HepG2 (cell line): ENCODE results near the gene ARHGEF10L. TPM values are rescaled to one million over a fixed set of nuclear protein-coding genes. Genes with fewer than 3 reads are reported as not detected.
A peak's percentile ranks its signal among the peaks of the same experiment; 100 is the strongest.

ENCODE experiments used
- HNRNPH1 ChIP-seq: fragments of 200-400 bp; formaldehyde crosslinking; optimal IDR thresholded peaks from 2 replicates; pipeline ENCODE3; 2017; ENCODE audit warnings: mild to moderate bottlenecking, low read depth, low read length
- ISX ChIP-seq: sonication (generic); formaldehyde crosslinking; conservative IDR thresholded peaks from 2 replicates; pipeline ENCODE4 v1.5.0; 2020; ENCODE audit warnings: missing genetic modification reagents
- KLF6 ChIP-seq: IDR thresholded peaks from 2 replicates; pipeline ENCODE4 v1.8.0; 2016; ENCODE audit warnings: missing biosample characterization, missing genetic modification reagents
- MIXL1 ChIP-seq: IDR thresholded peaks from 2 replicates; pipeline ENCODE4 v1.6.1; 2016
- MZF1 ChIP-seq: sonication (generic); formaldehyde crosslinking; IDR thresholded peaks from 2 replicates; pipeline ENCODE4 v1.8.1; 2023; ENCODE audit warnings: mild to moderate bottlenecking, missing genetic modification reagents, borderline replicate concordance
- PTBP1 ChIP-seq: fragments of 200-400 bp; formaldehyde crosslinking; IDR thresholded peaks from 2 replicates; pipeline ENCODE4 v1.6.1; 2018; ENCODE audit warnings: low read length, low read depth; ENCODE audit not compliant: poor library complexity, severe bottlenecking
- REL ChIP-seq: sonication (generic); formaldehyde crosslinking; conservative IDR thresholded peaks from 2 replicates; pipeline ENCODE4 v1.8.0; 2022; ENCODE audit warnings: mild to moderate bottlenecking, missing genetic modification reagents, moderate library complexity
- RFXAP ChIP-seq: sonication (generic); formaldehyde crosslinking; IDR thresholded peaks from 2 replicates; pipeline ENCODE4 v1.4.0; 2020; ENCODE audit warnings: missing genetic modification reagents, borderline replicate concordance
- SAFB2 ChIP-seq: sonication (generic); formaldehyde crosslinking; IDR thresholded peaks from 2 replicates; pipeline ENCODE4 v1.5.1; 2020; ENCODE audit warnings: missing genetic modification reagents, low read depth, mild to moderate bottlenecking, borderline replicate concordance
- SP4 ChIP-seq: sonication (generic); formaldehyde crosslinking; IDR thresholded peaks from 2 replicates; pipeline ENCODE4 v1.8.1; 2023; ENCODE audit warnings: mild to moderate bottlenecking, missing genetic modification reagents
- SRSF1 ChIP-seq: fragments of 200-400 bp; formaldehyde crosslinking; optimal IDR thresholded peaks from 2 replicates; pipeline ENCODE3; 2017; ENCODE audit warnings: mild to moderate bottlenecking, low read depth, low read length, moderate library complexity
- TRIM24 ChIP-seq: sonication (generic); formaldehyde crosslinking; IDR thresholded peaks from 2 replicates; pipeline ENCODE4 v1.8.0; 2022; ENCODE audit warnings: mild to moderate bottlenecking, missing genetic modification reagents
- ZMAT3 ChIP-seq: sonication (generic); formaldehyde crosslinking; conservative IDR thresholded peaks from 2 replicates; pipeline ENCODE4 v1.7.0; 2021; ENCODE audit warnings: missing genetic modification reagents
- ZNF232 ChIP-seq: sonication (generic); formaldehyde crosslinking; IDR thresholded peaks from 2 replicates; pipeline ENCODE4 v1.4.0; 2020; ENCODE audit warnings: missing genetic modification reagents, borderline replicate concordance
- ZNF749 ChIP-seq: sonication (generic); formaldehyde crosslinking; IDR thresholded peaks from 2 replicates; pipeline ENCODE4 v1.8.0; 2022; ENCODE audit warnings: mild to moderate bottlenecking, missing genetic modification reagents, moderate library complexity, borderline replicate concordance
- polyA plus RNA-seq, 8 experiments: library from polyadenylated mRNA; depleted of rRNA in 3 of 8; stranded (reverse) in 7 of 8; unstranded in 1 of 8; fragments of >200 nt; fragmentation: Illumina TruSeq in 4 of 8; extraction: Trizol in 4 of 8; gene quantifications; 2 replicates each; pipeline versions ENCODE4 v1.2.1 to v1.2.3, GENCODE V29; 2011 to 2016; ENCODE audit warnings: low read depth in 4 of 8, missing spikeins in 1 of 8, mixed read lengths in 1 of 8; ENCODE audit not compliant: insufficient read depth in 1 of 8
- total RNA-seq, 5 experiments: library from RNA; depleted of rRNA; stranded (reverse); fragments of >200 nt; fragmentation: Illumina TruSeq; extraction: Trizol; gene quantifications; 2 replicates each; pipeline ENCODE4 v1.2.3, GENCODE V29; 2016; ENCODE audit warnings: low read depth in 1 of 5
- TF ChIP-seq, protein P1 (sequence below): sonication (generic); formaldehyde crosslinking; IDR thresholded peaks from 2 replicates; pipeline ENCODE4 v1.4.0; 2020; ENCODE audit warnings: low read depth, missing genetic modification reagents
- TF ChIP-seq, protein P2 (sequence below): sonication (generic); formaldehyde crosslinking; IDR thresholded peaks from 2 replicates; pipeline ENCODE4 v1.8.1; 2023; ENCODE audit warnings: mild to moderate bottlenecking, inconsistent platforms, moderate library complexity, missing genetic modification reagents, borderline replicate concordance
- TF ChIP-seq, protein P3 (sequence below): sonication (generic); formaldehyde crosslinking; IDR thresholded peaks from 2 replicates; pipeline ENCODE4 v1.4.0; 2020; ENCODE audit warnings: missing genetic modification reagents
- TF ChIP-seq, protein P4 (sequence below): IDR thresholded peaks from 2 replicates; pipeline ENCODE4 v1.6.1; 2012; ENCODE audit warnings: low read length, improper control_type of control experiment

The ARHGEF10L gene
- total and polyA plus RNA-seq, 2 of the 13 experiments (the other 11 are each of a cell fraction or from before 2014, with no cell fraction given): 46.5 to 78.3 TPM

DNA sequence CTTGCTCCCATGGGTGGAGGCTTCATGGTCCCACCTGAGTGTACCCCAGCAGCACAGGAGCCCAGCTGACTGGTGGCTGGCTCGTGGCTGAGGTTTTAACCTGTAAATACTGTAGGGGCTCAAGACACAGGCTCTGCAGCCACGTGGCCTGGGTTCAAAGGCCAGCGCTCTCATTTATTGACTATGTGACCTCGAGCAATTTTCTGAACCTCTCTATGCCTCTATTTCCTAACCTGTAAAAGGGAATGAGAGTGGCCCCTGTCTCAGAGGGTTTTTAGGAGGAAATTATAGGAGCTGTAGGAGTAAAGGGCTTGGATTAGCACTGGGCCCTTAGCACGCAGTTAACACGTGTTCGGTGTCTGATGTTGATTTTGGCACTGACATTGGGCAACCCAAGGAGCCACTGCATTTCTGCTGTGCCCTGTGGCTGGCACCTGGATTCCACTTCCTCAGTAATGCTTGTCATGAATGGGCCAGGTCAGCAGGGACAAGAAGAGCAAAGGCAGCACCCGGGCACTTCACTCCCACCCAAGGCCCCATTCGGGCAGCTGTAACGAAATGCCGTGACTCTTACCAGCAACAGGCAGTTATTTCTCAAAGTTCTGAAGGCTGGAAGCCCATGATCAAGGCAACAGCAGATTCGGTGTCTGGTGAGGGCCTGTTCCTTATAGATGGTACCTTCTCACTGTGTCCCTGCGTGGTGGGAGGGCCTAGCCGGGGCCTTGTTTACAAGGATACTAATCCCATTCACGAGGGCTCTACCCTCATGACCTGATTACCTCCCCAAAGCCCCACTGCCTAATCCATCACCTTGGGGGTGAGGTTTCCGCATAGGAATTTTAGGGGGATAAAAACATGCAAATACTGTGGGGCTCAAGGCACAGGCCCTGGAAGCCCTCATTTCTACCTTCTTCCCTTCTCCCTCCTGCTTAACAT is 25.2 kb downstream of the ARHGEF10L start (continued):
- TF ChIP-seq, protein P1, sequence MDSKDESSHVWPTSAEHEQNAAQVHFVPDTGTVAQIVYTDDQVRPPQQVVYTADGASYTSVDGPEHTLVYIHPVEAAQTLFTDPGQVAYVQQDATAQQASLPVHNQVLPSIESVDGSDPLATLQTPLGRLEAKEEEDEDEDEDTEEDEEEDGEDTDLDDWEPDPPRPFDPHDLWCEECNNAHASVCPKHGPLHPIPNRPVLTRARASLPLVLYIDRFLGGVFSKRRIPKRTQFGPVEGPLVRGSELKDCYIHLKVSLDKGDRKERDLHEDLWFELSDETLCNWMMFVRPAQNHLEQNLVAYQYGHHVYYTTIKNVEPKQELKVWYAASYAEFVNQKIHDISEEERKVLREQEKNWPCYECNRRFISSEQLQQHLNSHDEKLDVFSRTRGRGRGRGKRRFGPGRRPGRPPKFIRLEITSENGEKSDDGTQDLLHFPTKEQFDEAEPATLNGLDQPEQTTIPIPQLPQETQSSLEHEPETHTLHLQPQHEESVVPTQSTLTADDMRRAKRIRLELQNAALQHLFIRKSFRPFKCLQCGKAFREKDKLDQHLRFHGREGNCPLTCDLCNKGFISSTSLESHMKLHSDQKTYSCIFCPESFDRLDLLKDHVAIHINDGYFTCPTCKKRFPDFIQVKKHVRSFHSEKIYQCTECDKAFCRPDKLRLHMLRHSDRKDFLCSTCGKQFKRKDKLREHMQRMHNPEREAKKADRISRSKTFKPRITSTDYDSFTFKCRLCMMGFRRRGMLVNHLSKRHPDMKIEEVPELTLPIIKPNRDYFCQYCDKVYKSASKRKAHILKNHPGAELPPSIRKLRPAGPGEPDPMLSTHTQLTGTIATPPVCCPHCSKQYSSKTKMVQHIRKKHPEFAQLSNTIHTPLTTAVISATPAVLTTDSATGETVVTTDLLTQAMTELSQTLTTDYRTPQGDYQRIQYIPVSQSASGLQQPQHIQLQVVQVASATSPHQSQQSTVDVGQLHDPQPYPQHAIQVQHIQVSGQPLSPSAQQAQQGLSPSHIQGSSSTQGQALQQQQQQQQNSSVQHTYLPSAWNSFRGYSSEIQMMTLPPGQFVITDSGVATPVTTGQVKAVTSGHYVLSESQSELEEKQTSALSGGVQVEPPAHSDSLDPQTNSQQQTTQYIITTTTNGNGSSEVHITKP (CRISPR knock-in tag): no peak
- no peak for TF ChIP-seq ISX (CRISPR knock-in tag)
- peak; percentile 29; the same call in 1 of the 2 replicates for TF ChIP-seq ZNF232 (CRISPR knock-in tag)
- TF ChIP-seq MZF1: no peak
- TF ChIP-seq HNRNPH1: no peak
- TF ChIP-seq RFXAP (CRISPR knock-in tag): no peak
- TF ChIP-seq, protein P2, sequence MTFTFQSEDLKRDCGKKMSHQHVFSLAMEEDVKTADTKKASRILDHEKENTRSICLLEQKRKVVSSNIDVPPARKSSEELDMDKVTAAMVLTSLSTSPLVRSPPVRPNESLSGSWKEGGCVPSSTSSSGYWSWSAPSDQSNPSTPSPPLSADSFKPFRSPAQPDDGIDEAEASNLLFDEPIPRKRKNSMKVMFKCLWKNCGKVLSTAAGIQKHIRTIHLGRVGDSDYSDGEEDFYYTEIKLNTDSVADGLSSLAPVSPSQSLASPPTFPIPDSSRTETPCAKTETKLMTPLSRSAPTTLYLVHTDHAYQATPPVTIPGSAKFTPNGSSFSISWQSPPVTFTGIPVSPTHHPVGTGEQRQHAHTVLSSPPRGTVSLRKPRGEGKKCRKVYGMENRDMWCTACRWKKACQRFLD (CRISPR knock-in tag): no peak
- TF ChIP-seq MIXL1 (CRISPR knock-in tag): no peak
- TF ChIP-seq, protein P3, sequence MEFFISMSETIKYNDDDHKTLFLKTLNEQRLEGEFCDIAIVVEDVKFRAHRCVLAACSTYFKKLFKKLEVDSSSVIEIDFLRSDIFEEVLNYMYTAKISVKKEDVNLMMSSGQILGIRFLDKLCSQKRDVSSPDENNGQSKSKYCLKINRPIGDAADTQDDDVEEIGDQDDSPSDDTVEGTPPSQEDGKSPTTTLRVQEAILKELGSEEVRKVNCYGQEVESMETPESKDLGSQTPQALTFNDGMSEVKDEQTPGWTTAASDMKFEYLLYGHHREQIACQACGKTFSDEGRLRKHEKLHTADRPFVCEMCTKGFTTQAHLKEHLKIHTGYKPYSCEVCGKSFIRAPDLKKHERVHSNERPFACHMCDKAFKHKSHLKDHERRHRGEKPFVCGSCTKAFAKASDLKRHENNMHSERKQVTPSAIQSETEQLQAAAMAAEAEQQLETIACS: no peak
- TF ChIP-seq ZMAT3 (CRISPR knock-in tag): no peak
- TF ChIP-seq, protein P4, sequence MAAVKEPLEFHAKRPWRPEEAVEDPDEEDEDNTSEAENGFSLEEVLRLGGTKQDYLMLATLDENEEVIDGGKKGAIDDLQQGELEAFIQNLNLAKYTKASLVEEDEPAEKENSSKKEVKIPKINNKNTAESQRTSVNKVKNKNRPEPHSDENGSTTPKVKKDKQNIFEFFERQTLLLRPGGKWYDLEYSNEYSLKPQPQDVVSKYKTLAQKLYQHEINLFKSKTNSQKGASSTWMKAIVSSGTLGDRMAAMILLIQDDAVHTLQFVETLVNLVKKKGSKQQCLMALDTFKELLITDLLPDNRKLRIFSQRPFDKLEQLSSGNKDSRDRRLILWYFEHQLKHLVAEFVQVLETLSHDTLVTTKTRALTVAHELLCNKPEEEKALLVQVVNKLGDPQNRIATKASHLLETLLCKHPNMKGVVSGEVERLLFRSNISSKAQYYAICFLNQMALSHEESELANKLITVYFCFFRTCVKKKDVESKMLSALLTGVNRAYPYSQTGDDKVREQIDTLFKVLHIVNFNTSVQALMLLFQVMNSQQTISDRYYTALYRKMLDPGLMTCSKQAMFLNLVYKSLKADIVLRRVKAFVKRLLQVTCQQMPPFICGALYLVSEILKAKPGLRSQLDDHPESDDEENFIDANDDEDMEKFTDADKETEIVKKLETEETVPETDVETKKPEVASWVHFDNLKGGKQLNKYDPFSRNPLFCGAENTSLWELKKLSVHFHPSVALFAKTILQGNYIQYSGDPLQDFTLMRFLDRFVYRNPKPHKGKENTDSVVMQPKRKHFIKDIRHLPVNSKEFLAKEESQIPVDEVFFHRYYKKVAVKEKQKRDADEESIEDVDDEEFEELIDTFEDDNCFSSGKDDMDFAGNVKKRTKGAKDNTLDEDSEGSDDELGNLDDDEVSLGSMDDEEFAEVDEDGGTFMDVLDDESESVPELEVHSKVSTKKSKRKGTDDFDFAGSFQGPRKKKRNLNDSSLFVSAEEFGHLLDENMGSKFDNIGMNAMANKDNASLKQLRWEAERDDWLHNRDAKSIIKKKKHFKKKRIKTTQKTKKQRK: no peak
- TF ChIP-seq SRSF1: no peak
- TF ChIP-seq REL (CRISPR knock-in tag): 0 out of 2 replicates have a peak, but pooled peaks have one; percentile 39
- 0 out of 2 replicates have a peak, but pooled peaks have one; percentile 10 for TF ChIP-seq SP4 (CRISPR knock-in tag)
- TF ChIP-seq PTBP1: no peak
- TF ChIP-seq ZNF749: no peak
- TF ChIP-seq TRIM24 (CRISPR knock-in tag): peak; percentile 68
- 0 out of 2 replicates have a peak, but pooled peaks have one; percentile 54 for TF ChIP-seq SAFB2
- 0 out of 2 replicates have a peak, but pooled peaks have one; percentile 55 for TF ChIP-seq KLF6 (CRISPR knock-in tag)
